HG03097 (cell line): ENCODE measurements around the gene WWC2.
"Not testable (repeated sequence)": the region's sequence is repeated elsewhere in the genome, so short reads cannot be mapped to it uniquely, and the experiment has no call there.

ENCODE experiments used
- ATAC-seq: cut with Tn5 transposase; IDR thresholded peaks from one replicate; pipeline ENCODE4 v1.9.1; 2021; ENCODE audit not compliant: unreplicated experiment, low FRiP score

Gene WWC2

DNA sequence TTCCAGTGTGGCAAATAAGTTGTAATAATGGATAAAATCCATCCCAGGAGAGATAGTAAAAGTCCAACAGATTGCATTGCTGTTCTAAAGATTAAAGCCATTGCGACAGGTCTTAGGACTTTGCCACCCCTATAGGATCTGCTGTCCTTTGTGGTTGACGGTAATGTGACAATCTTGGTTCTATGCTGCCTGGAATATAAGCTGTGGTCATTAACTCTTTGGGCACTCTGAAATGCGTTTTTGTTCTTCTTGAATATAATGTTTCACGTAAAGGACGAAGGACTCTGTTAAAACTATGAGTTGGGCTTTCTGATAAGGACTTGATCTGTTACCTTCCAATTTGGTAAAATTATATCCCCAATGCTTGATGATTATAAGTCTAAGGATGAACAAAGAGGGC lies 223.3 kb downstream of the WWC2 start, which contains the start of gene CLDN24:
TSS of gene CLDN24 (minus strand) at position 101 of the 400 bp plus-strand sequence. CDS start at position 101, 0 bp downstream.
- no peak for ATAC-seq

DNA sequence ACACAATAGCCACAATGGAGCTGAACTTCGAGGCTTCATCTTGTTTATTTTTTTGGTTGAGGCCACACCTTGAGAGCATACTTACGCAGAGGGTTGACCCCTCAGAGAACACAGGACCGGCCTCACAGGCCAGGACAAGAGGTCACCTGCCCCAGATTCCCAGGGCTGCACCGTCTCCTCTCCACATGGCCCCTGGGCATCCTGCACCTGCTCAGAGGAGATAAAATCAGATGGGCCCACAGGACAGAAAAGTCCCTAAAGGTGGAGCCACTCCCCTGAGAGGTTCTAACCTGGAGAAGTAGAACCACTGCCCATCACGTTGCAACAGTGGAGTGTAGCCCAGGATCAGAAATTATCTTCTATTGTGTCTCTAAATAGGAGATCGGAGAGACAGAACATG lies 224.2 kb downstream of the WWC2 start:
- no peak for ATAC-seq

GRCh38 chr4:183324056-183324455 lies 225.0 kb downstream of the WWC2 start:
- ATAC-seq, result not testable (repeated sequence)

- ATAC-seq, result no peak
Measured at GRCh38 chr4:183324619-183325018, 225.6 kb downstream of the WWC2 start.

GRCh38 chr4:183326387-183326786 lies 227.3 kb downstream of the WWC2 start:
- ATAC-seq, result not testable (repeated sequence)

DNA sequence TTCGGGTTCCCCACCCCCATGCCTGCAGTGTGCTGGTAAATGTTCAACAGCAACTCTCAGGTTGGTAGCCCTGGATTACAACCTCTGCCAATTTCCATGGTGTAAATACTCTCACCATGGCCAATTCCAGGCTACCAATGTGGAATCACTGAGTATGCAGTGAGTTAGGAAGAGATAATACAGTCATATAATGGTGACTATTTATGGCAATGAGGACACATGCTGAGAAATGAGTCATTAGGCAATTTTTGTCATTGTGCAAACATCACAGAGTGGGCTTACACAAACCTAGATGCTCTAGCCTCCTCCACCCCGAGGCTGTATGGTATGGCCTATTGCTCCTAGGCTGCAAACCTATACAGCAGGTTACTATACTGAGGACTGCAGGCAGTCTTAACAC lies 227.8 kb downstream of the WWC2 start:
- ATAC-seq, result no peak

GRCh38 chr4:183327827-183328226 lies 228.8 kb downstream of the WWC2 start:
- ATAC-seq, result no peak

DNA sequence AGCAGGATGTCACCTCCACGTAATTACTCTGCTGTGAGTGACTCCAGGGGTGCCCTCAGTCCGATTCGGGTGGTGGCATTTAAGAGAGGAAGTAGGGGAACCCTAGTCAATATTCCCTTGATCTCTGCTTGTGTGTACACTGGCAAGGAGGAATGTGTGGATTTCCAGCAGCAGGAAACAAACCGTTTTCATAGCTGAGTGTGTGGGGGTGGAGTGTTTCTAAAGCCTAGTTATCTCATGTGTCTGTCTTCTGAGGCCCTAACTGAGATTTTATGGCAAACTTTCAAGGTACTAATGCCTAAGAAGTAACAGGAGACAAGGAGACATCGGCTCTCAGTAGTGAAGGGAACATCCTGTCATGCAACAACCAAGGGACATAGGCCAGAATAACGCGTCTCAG lies 229.8 kb downstream of the WWC2 start:
- no peak for ATAC-seq

DNA sequence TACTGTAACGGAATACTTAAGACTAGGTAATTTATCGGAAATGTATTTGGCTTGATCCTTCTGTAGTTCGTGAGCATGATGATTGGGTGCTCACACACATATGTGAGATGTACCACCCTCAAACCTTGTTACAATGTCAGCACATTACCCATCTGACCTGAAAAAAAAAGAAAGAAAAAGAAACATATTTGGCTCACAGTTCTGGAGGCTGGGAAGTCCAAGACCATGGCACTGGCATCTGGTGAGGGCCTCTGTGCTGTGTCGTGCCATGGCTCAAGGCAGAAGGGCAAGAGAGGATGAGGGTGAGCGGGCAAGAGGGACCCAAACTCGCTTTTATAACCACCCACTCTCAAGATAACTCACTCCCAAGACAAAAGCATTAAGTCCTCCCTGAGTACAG lies 230.2 kb downstream of the WWC2 start:
- ATAC-seq, result no peak

GRCh38 chr4:183329954-183330742 lies 231.1 kb downstream of the WWC2 start:
- no peak for ATAC-seq

- ATAC-seq, result no peak
Measured at GRCh38 chr4:183330841-183331240, 231.8 kb downstream of the WWC2 start.

DNA sequence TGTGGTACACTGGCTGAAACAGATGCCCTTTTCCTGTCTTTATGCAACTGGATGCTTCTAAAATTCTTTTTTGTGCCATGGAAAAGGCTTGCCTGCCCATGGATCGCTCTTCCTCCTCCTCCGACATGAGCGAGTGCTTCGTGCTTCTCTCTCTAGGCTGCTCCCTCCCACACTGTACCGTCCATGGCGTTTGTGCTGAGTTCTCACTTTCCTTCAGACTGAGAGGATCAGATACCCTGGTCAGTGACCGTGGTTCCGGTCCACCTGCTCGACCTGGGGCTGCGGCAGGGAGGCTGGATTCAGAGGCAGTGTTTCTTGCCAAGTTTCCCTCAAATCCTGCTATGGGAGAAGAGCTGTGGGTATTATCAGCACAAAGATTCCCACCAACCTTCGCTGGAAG lies 233.4 kb downstream of the WWC2 start:
- ATAC-seq, result no peak

- no peak for ATAC-seq
Measured at GRCh38 chr4:183333202-183333601, 234.1 kb downstream of the WWC2 start.

GRCh38 chr4:183333983-183334382 lies 234.9 kb downstream of the WWC2 start:
- ATAC-seq, result no peak

DNA sequence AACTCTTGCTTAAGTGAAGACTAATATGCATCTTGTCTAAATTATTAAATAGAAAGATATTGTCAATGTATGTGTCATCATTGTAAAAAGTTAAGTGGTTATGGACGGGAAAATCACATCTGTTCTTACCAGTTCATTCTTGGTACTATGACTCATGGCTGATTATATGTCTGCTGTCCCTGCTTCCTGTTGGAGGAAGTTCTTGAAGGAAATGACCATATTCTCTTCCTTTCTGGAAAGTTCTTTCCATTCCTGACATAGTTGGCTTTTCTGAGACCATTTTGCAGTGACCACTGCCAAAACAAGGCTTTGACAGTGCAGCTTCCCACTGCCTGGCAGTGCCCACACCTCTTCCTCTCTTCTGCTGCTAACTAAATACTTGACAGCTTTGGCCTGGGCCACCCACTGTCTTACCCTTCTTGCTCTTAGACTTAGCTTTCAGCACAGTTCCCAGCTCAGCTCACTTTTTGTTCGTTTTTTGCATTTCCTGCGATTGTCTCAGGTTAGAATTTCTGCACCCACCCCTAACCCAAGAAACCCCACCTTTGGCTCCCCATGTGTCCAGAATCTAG lies 236.4 kb downstream of the WWC2 start:
- no peak for ATAC-seq

DNA sequence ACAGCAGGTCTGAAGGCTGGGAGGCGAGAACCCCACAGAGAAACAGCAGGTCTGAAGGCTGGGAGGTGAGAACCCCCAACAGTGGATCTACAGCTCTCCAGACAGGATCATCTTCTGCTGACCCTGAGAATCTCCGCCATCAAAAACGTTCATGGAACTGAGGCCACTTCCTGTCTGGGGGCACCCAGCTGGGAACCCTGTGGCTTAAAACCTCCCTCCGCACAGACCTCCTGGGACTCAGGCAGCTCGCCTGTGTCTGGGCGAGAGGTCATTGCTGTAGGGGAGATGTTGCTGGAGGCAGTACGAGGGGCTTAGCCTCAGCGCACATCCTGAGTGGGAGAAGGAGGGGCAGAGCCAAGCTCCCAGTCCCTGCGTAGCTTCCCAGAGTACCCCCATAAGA lies 238.3 kb downstream of the WWC2 start:
- no peak for ATAC-seq

GRCh38 chr4:183337833-183338232 lies 238.8 kb downstream of the WWC2 start:
- no peak for ATAC-seq

DNA sequence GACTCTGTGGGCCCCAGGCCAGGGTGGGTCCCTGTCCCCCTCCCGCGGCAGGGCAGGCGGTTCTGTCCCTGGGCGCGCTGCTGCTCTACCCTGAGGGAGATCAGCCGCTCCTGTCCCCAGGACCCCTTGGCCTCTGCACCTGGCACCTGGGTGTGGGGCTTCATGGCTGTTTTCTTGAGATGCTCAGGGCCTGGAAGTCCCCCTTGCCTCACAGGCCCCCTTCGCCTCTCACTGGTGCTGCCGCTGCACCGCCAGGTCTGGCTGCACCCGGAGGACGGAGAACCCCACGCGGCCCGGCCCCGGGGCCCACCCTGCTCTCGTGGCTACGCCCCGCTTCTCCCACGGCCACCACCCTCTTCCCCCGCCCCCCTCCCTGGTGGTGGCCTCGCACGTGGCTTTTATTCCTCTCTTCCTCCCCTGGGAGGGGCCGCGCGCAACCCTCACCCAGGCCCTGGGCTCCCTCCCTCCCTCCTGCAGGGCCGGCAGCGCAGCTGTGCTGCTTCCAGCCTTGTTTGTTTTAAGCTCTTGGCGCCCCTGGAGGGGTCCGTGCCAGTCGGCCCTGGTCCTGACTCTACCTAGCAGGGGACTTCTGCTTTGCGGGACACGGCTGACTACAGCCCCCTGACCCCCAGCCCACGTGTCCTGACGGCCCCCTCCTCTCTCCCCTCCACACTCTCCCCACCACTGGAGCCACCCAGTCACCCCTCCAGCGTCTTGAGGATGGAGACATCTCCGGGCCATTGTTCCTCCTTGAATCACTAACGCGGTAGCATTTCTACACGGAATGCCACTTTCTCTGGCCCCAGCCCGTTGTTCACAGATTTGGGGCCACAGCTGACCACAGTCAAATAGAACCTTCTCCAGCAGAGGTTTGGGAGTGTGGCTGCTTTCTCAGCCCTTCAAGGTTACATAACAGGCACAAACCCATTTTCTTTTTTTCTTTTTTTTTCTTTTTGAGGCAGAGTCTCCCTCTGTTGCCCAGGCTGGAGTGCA lies 243.8 kb downstream of the WWC2 start:
- peak; percentile 58 for ATAC-seq

DNA sequence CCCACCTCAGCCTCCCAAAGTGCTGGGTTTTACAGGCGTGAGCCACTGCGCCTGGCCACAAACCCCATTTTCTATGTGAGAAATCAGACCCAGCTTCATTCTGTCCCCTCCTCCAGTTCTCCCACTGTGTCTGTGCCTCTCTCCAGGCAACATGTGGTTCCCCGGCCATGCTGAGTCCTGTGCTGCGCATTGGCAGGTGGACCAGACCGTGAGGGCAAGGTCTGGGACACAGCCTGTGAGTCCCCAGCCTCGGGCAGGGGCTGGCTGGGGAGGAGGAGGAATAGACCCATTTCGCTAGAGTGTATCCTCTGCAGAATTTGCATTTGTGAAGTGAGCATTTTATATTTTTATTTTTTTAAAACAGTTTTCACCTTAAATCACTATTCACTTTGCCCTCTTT lies 244.7 kb downstream of the WWC2 start:
- no peak for ATAC-seq

GRCh38 chr4:183344523-183345255 lies 245.6 kb downstream of the WWC2 start:
- ATAC-seq, result no peak
